CD4-positive, alpha-beta T cell treated with Interleukin-2 at 100 ng/mL for 4 hours (primary cell): Measurements from ENCODE around the gene SMIM38.
"Not testable (repeated sequence)": the region's sequence is repeated elsewhere in the genome, so short reads cannot be mapped to it uniquely, and the experiment has no call there.

Experiments
- DNase-seq: peaks from one replicate; pipeline ENCODE4 v3.0.0-alpha.2; 2020; ENCODE audit warnings: low spot score

Gene SMIM38

GRCh38 chr11:69122326-69122629, 33.5 kb upstream of the SMIM38 start:
- no peak for DNase-seq

- peak; percentile 61 for DNase-seq
Observed at GRCh38 chr11:69122630-69123431, 32.9 kb upstream of the SMIM38 start.

- DNase-seq, result no peak
Observed at GRCh38 chr11:69123593-69124545, 31.9 kb upstream of the SMIM38 start.

GRCh38 chr11:69125861-69126260, 29.9 kb upstream of the SMIM38 start:
- DNase-seq, result no peak

GRCh38 chr11:69126286-69126685, 29.4 kb upstream of the SMIM38 start:
- DNase-seq, result no peak

GRCh38 chr11:69127081-69127850, 28.5 kb upstream of the SMIM38 start:
- no peak for DNase-seq

GRCh38 chr11:69127884-69128283, 27.9 kb upstream of the SMIM38 start:
- DNase-seq, result no peak

GRCh38 chr11:69129053-69129452, 26.7 kb upstream of the SMIM38 start:
- no peak for DNase-seq

GRCh38 chr11:69129647-69130046, 26.1 kb upstream of the SMIM38 start:
- no peak for DNase-seq

- no peak for DNase-seq
Observed at GRCh38 chr11:69130654-69131053, 25.1 kb upstream of the SMIM38 start.

GRCh38 chr11:69131121-69131566, 24.6 kb upstream of the SMIM38 start:
- no peak for DNase-seq

GRCh38 chr11:69131644-69132300, 24.0 kb upstream of the SMIM38 start:
- no peak for DNase-seq

GRCh38 chr11:69132301-69132670, 23.4 kb upstream of the SMIM38 start:
- no peak for DNase-seq

GRCh38 chr11:69133251-69133650, 22.5 kb upstream of the SMIM38 start:
- no peak for DNase-seq

GRCh38 chr11:69134182-69134581, 21.6 kb upstream of the SMIM38 start:
- DNase-seq, result not testable (repeated sequence)

- DNase-seq, result no peak
Observed at GRCh38 chr11:69134957-69135356, 20.8 kb upstream of the SMIM38 start.

GRCh38 chr11:69135420-69136363, 20.0 kb upstream of the SMIM38 start:
- no peak for DNase-seq

GRCh38 chr11:69136471-69136870, 19.3 kb upstream of the SMIM38 start:
- no peak for DNase-seq

GRCh38 chr11:69137151-69137844, 18.4 kb upstream of the SMIM38 start:
- no peak for DNase-seq

- no peak for DNase-seq
Observed at GRCh38 chr11:69138265-69138664, 17.5 kb upstream of the SMIM38 start.
